Body of pancreas (tissue), 4 donors: ENCODE measurements around the gene ATP13A3.

Experiments used
- POLR2A ChIP-seq, 3 donors: fragments of 450-650 bp; IDR thresholded peaks; one replicate each; pipeline ENCODE4 v1.6.1; 2016; ENCODE audit warnings: antibody characterized with exemption in 3 of 3, mild to moderate bottlenecking in 2 of 3
- TF ChIP-seq, protein P1 (sequence below), 7 experiments: fragments of 450-650 bp in 4 of 7; fragments of 200-600 bp in 3 of 7; sonication (generic) in 3 of 7; IDR thresholded peaks; one replicate each; pipeline ENCODE4 v1.5.1; 2016 to 2019; ENCODE audit warnings: antibody characterized with exemption in 7 of 7

DNA sequence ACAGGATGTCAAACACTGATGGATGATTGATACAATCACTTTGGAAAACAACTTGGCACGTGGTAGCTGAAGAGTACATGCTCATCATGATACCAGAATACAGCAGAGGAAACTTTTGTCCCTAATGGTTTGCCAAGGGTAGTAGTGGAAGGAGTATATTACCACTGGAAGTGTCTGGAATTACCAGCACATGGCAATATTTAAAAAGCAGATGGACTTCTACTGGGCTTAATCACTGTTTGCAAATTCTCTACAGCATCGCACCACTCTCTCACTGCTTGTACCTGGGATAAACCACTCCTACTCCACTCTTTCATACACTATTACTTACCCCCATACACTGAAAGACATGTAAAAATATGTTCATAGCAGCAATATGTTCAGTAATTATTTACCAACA lies 68.1 kb downstream of the ATP13A3 start:
- TF ChIP-seq, protein P1, sequence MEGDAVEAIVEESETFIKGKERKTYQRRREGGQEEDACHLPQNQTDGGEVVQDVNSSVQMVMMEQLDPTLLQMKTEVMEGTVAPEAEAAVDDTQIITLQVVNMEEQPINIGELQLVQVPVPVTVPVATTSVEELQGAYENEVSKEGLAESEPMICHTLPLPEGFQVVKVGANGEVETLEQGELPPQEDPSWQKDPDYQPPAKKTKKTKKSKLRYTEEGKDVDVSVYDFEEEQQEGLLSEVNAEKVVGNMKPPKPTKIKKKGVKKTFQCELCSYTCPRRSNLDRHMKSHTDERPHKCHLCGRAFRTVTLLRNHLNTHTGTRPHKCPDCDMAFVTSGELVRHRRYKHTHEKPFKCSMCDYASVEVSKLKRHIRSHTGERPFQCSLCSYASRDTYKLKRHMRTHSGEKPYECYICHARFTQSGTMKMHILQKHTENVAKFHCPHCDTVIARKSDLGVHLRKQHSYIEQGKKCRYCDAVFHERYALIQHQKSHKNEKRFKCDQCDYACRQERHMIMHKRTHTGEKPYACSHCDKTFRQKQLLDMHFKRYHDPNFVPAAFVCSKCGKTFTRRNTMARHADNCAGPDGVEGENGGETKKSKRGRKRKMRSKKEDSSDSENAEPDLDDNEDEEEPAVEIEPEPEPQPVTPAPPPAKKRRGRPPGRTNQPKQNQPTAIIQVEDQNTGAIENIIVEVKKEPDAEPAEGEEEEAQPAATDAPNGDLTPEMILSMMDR (IDR thresholded peaks at IDR 0.05): no peak
- no peak for TF ChIP-seq POLR2A (IDR thresholded peaks at IDR 0.05)
